ENCODE data around the gene RSF1. TPM values are rescaled to one million over a fixed set of nuclear protein-coding genes. Genes with fewer than 3 reads are reported as not detected.
"Not testable (repeated sequence)": the region's sequence is repeated elsewhere in the genome, so short reads cannot be mapped to it uniquely, and the experiment has no call there.

RSF1 gene, protein sequence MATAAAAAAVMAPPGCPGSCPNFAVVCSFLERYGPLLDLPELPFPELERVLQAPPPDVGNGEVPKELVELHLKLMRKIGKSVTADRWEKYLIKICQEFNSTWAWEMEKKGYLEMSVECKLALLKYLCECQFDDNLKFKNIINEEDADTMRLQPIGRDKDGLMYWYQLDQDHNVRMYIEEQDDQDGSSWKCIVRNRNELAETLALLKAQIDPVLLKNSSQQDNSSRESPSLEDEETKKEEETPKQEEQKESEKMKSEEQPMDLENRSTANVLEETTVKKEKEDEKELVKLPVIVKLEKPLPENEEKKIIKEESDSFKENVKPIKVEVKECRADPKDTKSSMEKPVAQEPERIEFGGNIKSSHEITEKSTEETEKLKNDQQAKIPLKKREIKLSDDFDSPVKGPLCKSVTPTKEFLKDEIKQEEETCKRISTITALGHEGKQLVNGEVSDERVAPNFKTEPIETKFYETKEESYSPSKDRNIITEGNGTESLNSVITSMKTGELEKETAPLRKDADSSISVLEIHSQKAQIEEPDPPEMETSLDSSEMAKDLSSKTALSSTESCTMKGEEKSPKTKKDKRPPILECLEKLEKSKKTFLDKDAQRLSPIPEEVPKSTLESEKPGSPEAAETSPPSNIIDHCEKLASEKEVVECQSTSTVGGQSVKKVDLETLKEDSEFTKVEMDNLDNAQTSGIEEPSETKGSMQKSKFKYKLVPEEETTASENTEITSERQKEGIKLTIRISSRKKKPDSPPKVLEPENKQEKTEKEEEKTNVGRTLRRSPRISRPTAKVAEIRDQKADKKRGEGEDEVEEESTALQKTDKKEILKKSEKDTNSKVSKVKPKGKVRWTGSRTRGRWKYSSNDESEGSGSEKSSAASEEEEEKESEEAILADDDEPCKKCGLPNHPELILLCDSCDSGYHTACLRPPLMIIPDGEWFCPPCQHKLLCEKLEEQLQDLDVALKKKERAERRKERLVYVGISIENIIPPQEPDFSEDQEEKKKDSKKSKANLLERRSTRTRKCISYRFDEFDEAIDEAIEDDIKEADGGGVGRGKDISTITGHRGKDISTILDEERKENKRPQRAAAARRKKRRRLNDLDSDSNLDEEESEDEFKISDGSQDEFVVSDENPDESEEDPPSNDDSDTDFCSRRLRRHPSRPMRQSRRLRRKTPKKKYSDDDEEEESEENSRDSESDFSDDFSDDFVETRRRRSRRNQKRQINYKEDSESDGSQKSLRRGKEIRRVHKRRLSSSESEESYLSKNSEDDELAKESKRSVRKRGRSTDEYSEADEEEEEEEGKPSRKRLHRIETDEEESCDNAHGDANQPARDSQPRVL (N-terminal part only)
- total RNA-seq (10 to 100 TPM; 17.2 to 34.3 (median 24.3) TPM), polyA plus RNA-seq (1 to 10 TPM; 5.6 to 8.4 TPM)

GRCh38 chr11:77820565-77821348 is at the start of gene RSF1, which contains the start of gene AAMDC:
Gene RSF1 (minus strand): TSS chr11:77820722. CDS start chr11:77820714, 8 bp downstream.
Gene AAMDC (plus strand): TSS chr11:77821144. CDS start chr11:77842497, 21,353 bp downstream.
- peak; percentile 87 to 93 (median 89) for ATAC-seq
- FAIRE-seq: no peak
- Histone ChIP-seq H3K36me3 (no peaks in the 10 kb centered on the region), H3K27ac (peak within 1 kb of the TSS; percentile 76 to 96 (median 88)), H3K9me3 (no peaks in the 10 kb centered on the region), H3K4me3 (peak within 1 kb of the TSS; percentile 78 to 99 (median 97)), H3K27me3 (no peaks in the 10 kb centered on the region), H3K4me1 (peaks cover 9 to 22% (median 21%) of the 10 kb centered on the region in 3 donors)
- 0% methylated on average over 64 of the region's 64 CpGs for WGBS, 2 donors
- TF ChIP-seq, protein P1, sequence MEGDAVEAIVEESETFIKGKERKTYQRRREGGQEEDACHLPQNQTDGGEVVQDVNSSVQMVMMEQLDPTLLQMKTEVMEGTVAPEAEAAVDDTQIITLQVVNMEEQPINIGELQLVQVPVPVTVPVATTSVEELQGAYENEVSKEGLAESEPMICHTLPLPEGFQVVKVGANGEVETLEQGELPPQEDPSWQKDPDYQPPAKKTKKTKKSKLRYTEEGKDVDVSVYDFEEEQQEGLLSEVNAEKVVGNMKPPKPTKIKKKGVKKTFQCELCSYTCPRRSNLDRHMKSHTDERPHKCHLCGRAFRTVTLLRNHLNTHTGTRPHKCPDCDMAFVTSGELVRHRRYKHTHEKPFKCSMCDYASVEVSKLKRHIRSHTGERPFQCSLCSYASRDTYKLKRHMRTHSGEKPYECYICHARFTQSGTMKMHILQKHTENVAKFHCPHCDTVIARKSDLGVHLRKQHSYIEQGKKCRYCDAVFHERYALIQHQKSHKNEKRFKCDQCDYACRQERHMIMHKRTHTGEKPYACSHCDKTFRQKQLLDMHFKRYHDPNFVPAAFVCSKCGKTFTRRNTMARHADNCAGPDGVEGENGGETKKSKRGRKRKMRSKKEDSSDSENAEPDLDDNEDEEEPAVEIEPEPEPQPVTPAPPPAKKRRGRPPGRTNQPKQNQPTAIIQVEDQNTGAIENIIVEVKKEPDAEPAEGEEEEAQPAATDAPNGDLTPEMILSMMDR (IDR thresholded peaks at IDR 0.05): peak; percentile 40 to 71 (median 54)
- DNase-seq: peak; percentile 98 to 99 (median 99)
- intact Hi-C loops (cut with DNase I): no loop called here

- intact Hi-C loops (cut with DNase I): no loop called here
- no peak for DNase-seq
- TF ChIP-seq, protein P1 (IDR thresholded peaks at IDR 0.05): no peak
- Histone ChIP-seq H3K4me3 (no peak overlapping the region), H3K27me3 (no peaks in the 10 kb centered on the region), H3K36me3 (peaks cover 0 to 8% (median 3%) of the 10 kb centered on the region in 3 donors), H3K4me1 (no peaks in the 10 kb centered on the region), H3K27ac (no peak overlapping the region), H3K9me3 (no peaks in the 10 kb centered on the region)
- no peak for ATAC-seq
- 92 to 94% methylated on average over 4 of the region's 4 CpGs for WGBS, 2 donors
- FAIRE-seq: no peak
Observed at GRCh38 chr11:77868744-77869143, 48.2 kb upstream of the RSF1 start.

DNA sequence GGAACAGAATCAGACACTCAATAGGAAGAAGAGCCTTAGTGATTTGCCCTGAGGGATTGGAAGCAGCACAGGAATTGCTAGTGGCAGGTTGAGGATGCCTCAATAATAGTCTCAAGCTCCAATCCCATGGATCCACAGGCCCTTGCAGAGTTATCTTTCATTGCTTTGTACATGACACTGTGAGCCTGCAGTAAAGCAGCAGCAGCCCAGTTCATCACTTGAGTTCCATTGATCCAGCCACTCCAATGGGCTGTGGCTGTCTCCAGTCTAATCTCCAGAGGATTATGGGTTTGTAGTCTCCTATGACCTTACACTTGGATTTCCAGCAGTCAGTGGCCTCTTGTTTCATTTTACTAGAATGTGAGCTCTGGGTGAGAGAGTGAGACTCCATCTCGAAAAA is 45.8 kb upstream of the RSF1 start:
- H3K4me1 ChIP-seq: no peaks in the 10 kb centered on the region
- H3K4me3 ChIP-seq: no peak overlapping the region
- ATAC-seq: no peak
- FAIRE-seq: no peak
- intact Hi-C loops (cut with DNase I): no loop called here
- no peak for DNase-seq
- H3K36me3 ChIP-seq: peaks cover 0 to 6% (median 3%) of the 10 kb centered on the region in 3 donors
- TF ChIP-seq, protein P1 (IDR thresholded peaks at IDR 0.05): no peak
- 81 to 90% methylated on average over 1 of the region's 1 CpG for WGBS, 2 donors
- H3K27me3 ChIP-seq: no peaks in the 10 kb centered on the region
- H3K27ac ChIP-seq: no peak overlapping the region
- H3K9me3 ChIP-seq: no peaks in the 10 kb centered on the region

DNA sequence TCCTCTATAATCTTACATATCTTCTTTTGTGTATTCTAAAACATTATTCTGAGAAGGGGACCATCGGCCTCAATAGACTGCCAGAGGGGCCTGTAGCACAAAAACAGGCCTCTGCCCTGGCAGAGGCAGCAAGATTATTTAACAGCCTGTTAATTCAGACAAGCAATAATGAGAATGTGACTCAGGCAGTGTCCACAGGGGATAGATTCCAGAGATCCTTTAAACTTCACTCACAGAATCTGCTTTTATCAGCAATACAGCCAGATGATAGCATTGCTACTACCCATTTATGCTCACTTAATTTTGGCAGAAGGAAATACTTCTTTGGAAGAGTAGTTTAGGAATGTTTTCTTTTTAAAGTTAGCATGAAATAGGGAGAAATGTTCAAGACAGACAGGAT is 45.3 kb upstream of the RSF1 start:
- intact Hi-C loops (cut with DNase I): no loop called here
- 88 to 92% methylated on average over 1 of the region's 1 CpG for WGBS, 2 donors
- TF ChIP-seq, protein P1 (IDR thresholded peaks at IDR 0.05): no peak
- Histone ChIP-seq H3K36me3 (peaks cover 0 to 2% (median 1%) of the 10 kb centered on the region in 3 donors), H3K9me3 (no peaks in the 10 kb centered on the region), H3K27ac (no peak overlapping the region), H3K4me3 (no peak overlapping the region), H3K27me3 (no peaks in the 10 kb centered on the region), H3K4me1 (no peaks in the 10 kb centered on the region)
- FAIRE-seq (no peak), ATAC-seq (no peak), DNase-seq (no peak)

GRCh38 chr11:77861444-77861843 is 40.9 kb upstream of the RSF1 start:
- DNase-seq; ATAC-seq; H3K4me1 ChIP-seq; intact Hi-C loops (cut with DNase I); FAIRE-seq; H3K27ac ChIP-seq; H3K36me3 ChIP-seq; H3K27me3 ChIP-seq; H3K4me3 ChIP-seq; H3K9me3 ChIP-seq: not testable (repeated sequence)
- WGBS, 2 donors: 57 to 59% methylated on average over 10 of the region's 10 CpGs

DNA sequence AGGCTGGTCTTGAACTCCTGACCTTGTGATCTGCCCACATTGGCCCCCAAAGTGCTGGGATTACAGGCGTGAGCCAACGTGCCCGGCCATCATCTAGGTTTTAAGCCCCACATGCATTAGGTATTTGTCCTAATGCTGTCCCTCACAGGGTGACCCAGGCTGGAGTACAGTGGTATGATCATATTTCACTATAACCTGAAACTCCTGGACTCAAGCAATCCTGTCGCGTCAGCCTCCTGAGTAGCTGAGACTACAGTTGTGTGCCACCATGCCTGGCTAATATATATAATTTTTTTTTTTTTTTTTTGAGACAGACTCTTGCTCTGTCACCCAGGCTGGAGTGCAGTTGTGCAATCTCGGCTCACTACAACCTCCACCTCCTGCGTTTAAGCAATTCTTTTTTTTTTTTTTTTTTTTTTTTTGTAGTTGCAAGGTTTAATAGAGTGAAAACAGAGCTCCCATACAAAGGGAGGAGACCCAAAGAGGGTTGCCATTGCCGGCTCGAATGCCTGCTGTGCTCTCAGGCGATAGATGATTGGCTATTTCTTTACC is 37.5 kb upstream of the RSF1 start:
- H3K36me3 ChIP-seq; H3K4me3 ChIP-seq; FAIRE-seq; ATAC-seq; H3K27ac ChIP-seq; H3K4me1 ChIP-seq; H3K27me3 ChIP-seq; DNase-seq; H3K9me3 ChIP-seq; intact Hi-C loops (cut with DNase I): not testable (repeated sequence)
- WGBS, 2 donors: 93 to 98% methylated on average over 10 of the region's 10 CpGs

Measured in pancreas (tissue), 10 donors.